Kidney (tissue), 14 donors: ENCODE data around the gene RNF225. TPM values are rescaled to one million over a fixed set of nuclear protein-coding genes. Genes with fewer than 3 reads are reported as not detected.

ENCODE experiments used
- DNase-seq, 5 donors: peaks; one replicate each; pipeline ENCODE4 v3.0.0-alpha.2; 2013 to 2020
- FAIRE-seq: peaks from 2 replicates; lab custom pipeline; 2012; peaks lifted over from hg19 to GRCh38; lab: Jason Lieb, UNC
- H3K27ac ChIP-seq, 2 donors: one replicate each; pipeline ENCODE4 v1.7.0; 2013; ENCODE audit warnings: low read depth in 2 of 2, low read length in 2 of 2, inconsistent platforms in 1 of 2
- H3K27me3 ChIP-seq: one replicate; pipeline ENCODE4 v1.7.1; 2013; ENCODE audit warnings: low read length, inconsistent platforms; ENCODE audit not compliant: control insufficient read depth, insufficient read depth
- H3K36me3 ChIP-seq, 3 donors: one replicate each; pipeline versions ENCODE4 v1.7.0 to v1.7.1; 2013; ENCODE audit warnings: low read length in 3 of 3, control low read depth in 1 of 3, inconsistent platforms in 1 of 3; ENCODE audit not compliant: insufficient read depth in 3 of 3, control insufficient read depth in 2 of 3
- H3K4me1 ChIP-seq, 3 donors: one replicate each; pipeline versions ENCODE4 v1.7.0 to v1.7.1; 2013; ENCODE audit warnings: low read length in 3 of 3, inconsistent platforms in 1 of 3, low read depth in 1 of 3; ENCODE audit not compliant: control insufficient read depth in 2 of 3, insufficient read depth in 2 of 3
- H3K4me3 ChIP-seq, 3 donors: one replicate each; pipeline versions ENCODE4 v1.7.0 to v1.8.1; 2013; ENCODE audit warnings: low read length in 3 of 3, control low read depth in 1 of 3, inconsistent platforms in 1 of 3
- H3K9ac ChIP-seq, 3 donors: one replicate each; pipeline versions ENCODE4 v1.7.0 to v1.7.1; 2013; ENCODE audit warnings: low read length in 3 of 3, control low read depth in 1 of 3, inconsistent platforms in 1 of 3
- H3K9me3 ChIP-seq, 3 donors: one replicate each; pipeline versions ENCODE4 v1.7.0 to v1.7.1; 2013; ENCODE audit warnings: low read length in 3 of 3, control low read depth in 1 of 3, inconsistent platforms in 1 of 3; ENCODE audit not compliant: control insufficient read depth in 2 of 3, insufficient read depth in 1 of 3
- CTCF ChIP-seq: IDR thresholded peaks from 3 replicates; pipeline ENCODE4 v1.5.1; 2012; ENCODE audit warnings: mild to moderate bottlenecking, moderate library complexity, borderline replicate concordance; ENCODE audit not compliant: insufficient read depth; ENCODE audit errors: extremely low read depth
- intact Hi-C: fragments of 100-400 bp; cut with DNase I; formaldehyde crosslinking; loops from one replicate; pipeline ENCODE4 v1.11.1; 2022
- polyA plus RNA-seq: library from polyadenylated mRNA; stranded (reverse); fragments of 350-450 nt; fragmentation: Illumina TruSeq; extraction: RNeasy Lipid Tissue Mini Kit (QIAGEN cat#74804); gene quantifications from one replicate; pipeline ENCODE4 v1.2.3, GENCODE V29; 2014; ENCODE audit warnings: low read depth, low replicate concordance; ENCODE audit not compliant: insufficient read depth
- total RNA-seq: library from RNA; stranded (reverse); fragmentation: NEBNext Ultra II Directional; extraction: Animal tissue kit (Norgen Biotek cat#: 25700); gene quantifications from one replicate; pipeline ENCODE4 v1.2.1, GENCODE V29; 2021
- donor health status: control.
- donor health status: control.
- donor health status: control.
- donor health status: control.
- donor health status: control.
- donor health status: DM: yes; HTN: yes; CAD: no.
- donor health status: Normal renal cell carcinoma (clear cell type).

RNF225 gene
- total and polyA plus RNA-seq, 2 donors from 2014 or later, result 0.25 TPM; not detected in 1

DNA sequence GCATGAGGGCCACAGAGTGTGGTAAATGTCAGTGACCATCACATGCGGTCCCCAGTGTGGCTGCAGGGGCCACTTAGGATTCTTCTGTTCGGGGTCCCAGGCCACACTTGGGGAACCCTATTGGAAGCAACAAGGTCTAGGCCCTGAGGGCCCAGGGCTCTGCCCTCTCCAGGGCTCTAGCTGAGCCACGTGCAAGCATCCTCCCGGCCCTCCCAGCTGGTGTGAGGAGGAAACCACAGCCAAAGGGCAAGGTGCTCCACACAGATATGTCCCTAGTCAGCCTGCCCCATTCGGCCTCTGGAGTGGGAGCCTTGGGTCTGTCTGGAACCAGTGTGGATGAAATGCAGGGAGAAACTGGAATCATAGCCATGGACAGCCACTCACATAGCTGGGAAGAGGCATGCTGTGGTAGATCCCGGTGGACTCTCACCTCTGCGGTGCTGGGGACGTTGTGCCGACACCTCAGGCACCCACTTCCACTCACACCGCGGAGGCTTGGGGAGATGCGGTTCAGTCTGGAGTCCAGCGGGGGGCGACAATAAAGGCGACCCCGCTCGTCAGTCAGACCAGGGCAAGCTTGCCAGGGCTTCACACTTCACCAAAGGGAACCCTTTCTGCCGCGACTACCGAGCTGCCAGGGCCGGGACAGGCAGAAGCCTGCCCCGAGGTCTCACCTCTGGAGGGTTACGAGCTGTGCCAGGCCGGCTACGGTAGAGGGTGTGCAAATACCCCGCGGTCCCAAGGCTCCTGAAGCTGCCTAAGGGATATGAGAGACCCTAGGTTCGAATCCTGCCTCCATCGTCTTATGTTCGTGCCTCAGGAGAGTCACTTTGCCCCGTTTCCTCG, 28.6 kb upstream of the RNF225 start:
- Histone ChIP-seq H3K4me1 (no peaks in the 10 kb centered on the region), H3K36me3 (no peaks in the 10 kb centered on the region), H3K9ac (no peak overlapping the region), H3K27me3 (no peaks in the 10 kb centered on the region), H3K4me3 (no peak overlapping the region), H3K9me3 (no peaks in the 10 kb centered on the region), H3K27ac (no peak overlapping the region)
- intact Hi-C loops, result no loop called here
- FAIRE-seq (no peak), DNase-seq (no peak)
- TF ChIP-seq CTCF, result no peak

DNA sequence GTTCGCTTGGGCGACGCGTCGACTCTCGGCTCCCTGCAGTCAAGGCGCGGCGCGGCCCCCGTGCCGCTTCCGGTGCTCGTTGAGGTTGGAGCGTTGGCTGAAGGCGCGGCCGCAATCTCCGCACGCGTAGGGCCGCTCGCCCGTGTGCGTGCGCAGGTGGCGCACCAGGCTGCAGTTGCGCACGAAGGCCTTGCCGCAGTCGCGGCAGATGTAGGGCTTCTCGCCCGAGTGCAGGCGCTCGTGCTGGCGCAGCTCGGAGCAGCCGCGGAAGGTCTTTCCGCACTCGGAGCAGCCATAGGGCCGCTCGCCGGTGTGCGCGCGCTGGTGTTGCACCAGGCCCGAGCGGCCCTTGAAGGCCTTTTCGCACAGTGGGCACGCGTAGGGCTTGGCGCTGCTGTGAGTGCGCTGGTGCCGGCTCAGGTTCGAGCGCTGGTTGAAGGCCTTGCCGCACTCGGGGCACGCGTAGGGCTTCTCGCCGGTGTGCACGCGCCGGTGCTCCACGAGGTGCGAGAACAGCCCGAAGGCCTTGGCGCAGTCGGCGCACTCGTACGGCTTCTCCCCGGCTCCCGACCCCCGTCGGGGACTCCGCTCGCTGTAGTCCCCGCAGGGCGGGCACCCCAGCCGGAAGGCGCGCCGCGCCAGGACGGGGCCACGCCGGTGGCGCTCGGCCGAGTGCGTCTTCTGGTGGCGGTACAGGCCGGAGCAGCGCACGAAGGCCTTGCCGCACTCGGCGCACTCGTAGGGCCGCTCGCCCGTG, 27.6 kb upstream of the RNF225 start:
- Histone ChIP-seq H3K9ac (no peak overlapping the region), H3K36me3 (no peaks in the 10 kb centered on the region), H3K9me3 (no peaks in the 10 kb centered on the region), H3K4me1 (no peaks in the 10 kb centered on the region), H3K4me3 (no peak overlapping the region), H3K27ac (no peak overlapping the region), H3K27me3 (no peaks in the 10 kb centered on the region)
- intact Hi-C loops, result no loop called here
- DNase-seq (no peak), FAIRE-seq (no peak)
- no peak for TF ChIP-seq CTCF

GRCh38 chr19:58368561-58369360, 26.7 kb upstream of the RNF225 start:
- no peak for DNase-seq
- FAIRE-seq, result no peak

More at GRCh38 chr19:58368561-58369360, 26.7 kb upstream of the RNF225 start:
- intact Hi-C loops, result no loop called here
- H3K36me3 ChIP-seq, result no peaks in the 10 kb centered on the region
- H3K4me1 ChIP-seq, result no peaks in the 10 kb centered on the region
- no peak overlapping the region for H3K9ac ChIP-seq
- TF ChIP-seq CTCF, result no peak
- H3K4me3 ChIP-seq, result no peak overlapping the region
- no peaks in the 10 kb centered on the region for H3K27me3 ChIP-seq
- H3K9me3 ChIP-seq, result no peaks in the 10 kb centered on the region
- no peak overlapping the region for H3K27ac ChIP-seq
